HepG2 (cell line): ENCODE results near the gene RAB6B. TPM values are rescaled to one million over a fixed set of nuclear protein-coding genes. Genes with fewer than 3 reads are reported as not detected.
A peak's percentile ranks its signal among the peaks of the same experiment; 100 is the strongest.

ENCODE experiments used
- ATAC-seq: fragments of 200-7000 bp; cut with Tn5 transposase; 3 replicates; pipeline ENCODE4 v1.9.1; 2020; ENCODE audit warnings: mild to moderate bottlenecking, moderate library complexity
- BruUV-seq: library from RNA; stranded (reverse); fragments of 400-500 nt; replicated peaks from 2 replicates; lab custom pipeline; 2021; lab: Mats Ljungman, UMichigan
- CTCF ChIA-PET: fragments of 300-600 bp; formaldehyde crosslinking; extraction: SDS; loops from one replicate; lab custom pipeline; 2021; ENCODE audit warnings: low total read pairs, inconsistent platforms, low intra/inter-chr PET ratio; lab: Yijun Ruan, JAX
- POLR2A ChIA-PET: fragments of 350-600 bp; sonication (Branson Sonifier 250); formaldehyde crosslinking; loops from one replicate; lab custom pipeline; 2020; ENCODE audit warnings: antibody characterized with exemption, inconsistent platforms; lab: Yijun Ruan, JAX
- DNase-seq: peaks from one replicate; pipeline ENCODE4 v3.0.0-alpha.2; 2015; ENCODE audit warnings: low spot score
- FAIRE-seq: peaks from 3 replicates; lab custom pipeline; 2011; peaks lifted over from hg19 to GRCh38; lab: Jason Lieb, UNC
- H2AFZ ChIP-seq: one replicate; pipeline ENCODE4 v1.6.1; 2011; ENCODE audit warnings: low read length, inconsistent platforms
- H3K27ac ChIP-seq: fragments of 300-600 bp; 3 replicates; pipeline ENCODE4 v1.8.0; 2011; ENCODE audit warnings: mixed run types, mild to moderate bottlenecking, mixed read lengths, low read length, inconsistent platforms; ENCODE audit not compliant: insufficient read depth; ENCODE audit errors: extremely low read length
- H3K27me3 ChIP-seq, 2 experiments: fragments of 200-600 bp in 1 of 2; 2 replicates in 1 of 2; 3 replicates in 1 of 2; pipeline versions ENCODE4 v1.6.0 to v1.8.0; 2011; ENCODE audit warnings: low read length in 2 of 2, mild to moderate bottlenecking in 2 of 2, moderate library complexity in 2 of 2, inconsistent platforms in 1 of 2; ENCODE audit not compliant: insufficient read depth in 2 of 2, control insufficient read depth in 1 of 2
- H3K36me3 ChIP-seq, 2 experiments: fragments of 200-600 bp in 1 of 2; replicated peaks in 1 of 2; 2 replicates in 1 of 2; 3 replicates in 1 of 2; pipeline versions ENCODE4 v1.5.1 to v1.8.0; 2011; ENCODE audit warnings: low read length in 2 of 2, inconsistent platforms in 1 of 2; ENCODE audit not compliant: insufficient read depth in 2 of 2, control insufficient read depth in 1 of 2
- H3K4me1 ChIP-seq: 2 replicates; pipeline ENCODE4 v1.5.1; 2012; ENCODE audit warnings: low read length, inconsistent platforms; ENCODE audit not compliant: insufficient read depth
- H3K4me2 ChIP-seq: 2 replicates; pipeline ENCODE4 v1.6.0; 2011; ENCODE audit warnings: low read depth, low read length, inconsistent platforms
- H3K4me3 ChIP-seq, 3 experiments: fragments of 200-600 bp in 1 of 3; sonication (generic), shearing (Covaris generic) in 1 of 3; replicated peaks in 1 of 3; 2 replicates each; pipeline ENCODE4 v1.5.1; 2011 to 2016; ENCODE audit warnings: low read length in 3 of 3, inconsistent platforms in 2 of 3, low read depth in 2 of 3, mild to moderate bottlenecking in 2 of 3, control low read depth in 1 of 3, mixed read lengths in 1 of 3; ENCODE audit not compliant: insufficient read depth in 1 of 3
- H3K79me2 ChIP-seq: one replicate; pipeline ENCODE4 v1.6.1; 2011; ENCODE audit warnings: low read length, inconsistent platforms; ENCODE audit not compliant: insufficient read depth
- H3K9ac ChIP-seq: 2 replicates; pipeline ENCODE4 v1.6.0; 2011; ENCODE audit warnings: mild to moderate bottlenecking, low read depth, low read length, inconsistent platforms; ENCODE audit not compliant: insufficient read depth
- H3K9me3 ChIP-seq: 2 replicates; pipeline ENCODE4 v1.5.1; 2012; ENCODE audit warnings: mild to moderate bottlenecking, low read length
- H4K20me1 ChIP-seq: 2 replicates; pipeline ENCODE4 v1.6.0; 2011; ENCODE audit warnings: inconsistent platforms, mild to moderate bottlenecking, low read length, moderate library complexity; ENCODE audit not compliant: insufficient read depth
- KDM3A ChIP-seq: IDR thresholded peaks from 2 replicates; pipeline ENCODE4 v1.6.1; 2018; ENCODE audit warnings: low read depth, missing compliant biosample characterization
- MBD4 ChIP-seq: IDR thresholded peaks from 2 replicates; pipeline ENCODE4 v1.6.1; 2012; ENCODE audit warnings: low read length, inconsistent platforms, borderline replicate concordance
- MNT ChIP-seq: fragments of 450-650 bp; IDR thresholded peaks from 2 replicates; pipeline ENCODE4 v1.6.1; 2016
- RELA ChIP-seq: sonication (generic); formaldehyde crosslinking; IDR thresholded peaks from 2 replicates; pipeline ENCODE4 v1.4.0; 2020; ENCODE audit warnings: missing genetic modification reagents
- ZFP36 ChIP-seq: fragments of 150-350 bp; IDR thresholded peaks from 2 replicates; pipeline ENCODE4 v1.6.1; 2018; ENCODE audit warnings: borderline replicate concordance, low read length, low read depth; ENCODE audit not compliant: partially characterized antibody
- ZNF407 ChIP-seq: sonication (generic); formaldehyde crosslinking; IDR thresholded peaks from one replicate; pipeline ENCODE4 v1.5.1; 2020; ENCODE audit warnings: mild to moderate bottlenecking, missing genetic modification reagents; ENCODE audit errors: not compliant biosample characterization
- WGBS: methylation state at CpG from one replicate; pipeline ENCODE4 v1.1.6; 2017; ENCODE audit warnings: low lambda C conversion rate; 5-methylcytosine and 5-hydroxymethylcytosine counted together
- in situ Hi-C: cut with HindIII; loops from 2 replicates; pipeline ENCODE4 v1.10.0; 2017; ENCODE audit warnings: low pct_unique_long_range_greater_than_20kb; ENCODE audit not compliant: extremely low pct_ligation_motif_present
- intact Hi-C: fragments of 100-400 bp; cut with micrococcal nuclease; formaldehyde crosslinking; loops from one replicate; pipeline ENCODE4 v1.10.0; 2022; ENCODE audit not compliant: unreplicated experiment
- polyA plus RNA-seq, 8 experiments: library from polyadenylated mRNA; depleted of rRNA in 3 of 8; stranded (reverse) in 7 of 8; unstranded in 1 of 8; fragments of >200 nt; fragmentation: Illumina TruSeq in 4 of 8; extraction: Trizol in 4 of 8; gene quantifications; 2 replicates each; pipeline versions ENCODE4 v1.2.1 to v1.2.3, GENCODE V29; 2011 to 2016; ENCODE audit warnings: low read depth in 4 of 8, missing spikeins in 1 of 8, mixed read lengths in 1 of 8; ENCODE audit not compliant: insufficient read depth in 1 of 8
- total RNA-seq, 5 experiments: library from RNA; depleted of rRNA; stranded (reverse); fragments of >200 nt; fragmentation: Illumina TruSeq; extraction: Trizol; gene quantifications; 2 replicates each; pipeline ENCODE4 v1.2.3, GENCODE V29; 2016; ENCODE audit warnings: low read depth in 1 of 5
- TF ChIP-seq, protein P1 (sequence below): sonication (generic); formaldehyde crosslinking; IDR thresholded peaks from 2 replicates; pipeline ENCODE4 v1.5.1; 2020; ENCODE audit warnings: missing genetic modification reagents, mild to moderate bottlenecking, borderline replicate concordance

The RAB6B gene
- total and polyA plus RNA-seq, 2 of the 13 experiments (the other 11 are each of a cell fraction or from before 2014, with no cell fraction given): 0.16 TPM; not detected in 1

DNA sequence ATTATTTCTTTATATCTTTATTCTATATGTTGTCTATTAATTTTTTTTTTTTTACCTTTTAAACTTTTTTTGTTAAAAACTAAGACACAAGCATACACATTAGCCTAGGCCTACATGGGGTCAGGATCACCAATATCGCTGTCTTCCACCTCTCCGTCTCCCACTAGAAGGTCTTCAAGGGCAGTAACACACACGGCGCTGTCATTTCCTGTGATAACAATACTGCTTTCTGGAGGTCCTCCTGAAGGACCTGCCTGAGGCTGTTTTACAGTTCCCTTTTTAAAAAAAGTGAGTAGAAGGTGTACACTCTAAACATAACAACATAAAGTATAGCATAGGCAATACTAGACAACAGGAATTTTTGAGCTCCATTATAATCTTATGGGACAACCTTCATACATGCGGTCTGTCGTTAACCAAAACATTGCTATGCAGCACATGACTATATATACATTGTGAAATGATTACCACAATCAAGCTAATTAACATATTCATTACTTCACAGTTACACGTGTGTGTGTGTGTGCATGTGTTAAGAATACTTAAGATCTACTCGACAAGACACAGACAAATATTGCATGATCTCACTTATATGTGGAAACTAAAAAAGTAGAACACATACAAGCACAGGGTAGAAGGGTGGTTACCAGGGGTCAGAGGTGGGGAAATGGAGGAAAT is 20.8 kb downstream of the RAB6B start:
- CTCF ChIA-PET: no interaction called here
- H3K36me3 ChIP-seq: no peaks in the 10 kb centered on the region
- no peaks in the 10 kb centered on the region for H3K79me2 ChIP-seq
- in situ Hi-C loops (no loop called here), intact Hi-C loops (no loop called here)
- ATAC-seq (no peak), FAIRE-seq (no peak), DNase-seq (no peak)
- H3K4me2 ChIP-seq: no peak overlapping the region
- no peaks in the 10 kb centered on the region for H3K4me1 ChIP-seq
- H3K27ac ChIP-seq: no peak overlapping the region
- H3K27me3 ChIP-seq: peaks cover 3 to 28% of the 10 kb centered on the region in 2 experiments; a peak in 2 of 5 replicates
- no TSS peak for BruUV-seq
- no peaks in the 10 kb centered on the region for H3K9me3 ChIP-seq
- WGBS: 30% methylated on average over 8 of the region's 8 CpGs
- no peak for TF ChIP-seq ZNF407 (CRISPR knock-in tag)
- peak; percentile 68 for TF ChIP-seq MNT
- TF ChIP-seq MBD4: no peak
- TF ChIP-seq RELA (CRISPR knock-in tag): no peak
- no peak for TF ChIP-seq KDM3A
- TF ChIP-seq, protein P1, sequence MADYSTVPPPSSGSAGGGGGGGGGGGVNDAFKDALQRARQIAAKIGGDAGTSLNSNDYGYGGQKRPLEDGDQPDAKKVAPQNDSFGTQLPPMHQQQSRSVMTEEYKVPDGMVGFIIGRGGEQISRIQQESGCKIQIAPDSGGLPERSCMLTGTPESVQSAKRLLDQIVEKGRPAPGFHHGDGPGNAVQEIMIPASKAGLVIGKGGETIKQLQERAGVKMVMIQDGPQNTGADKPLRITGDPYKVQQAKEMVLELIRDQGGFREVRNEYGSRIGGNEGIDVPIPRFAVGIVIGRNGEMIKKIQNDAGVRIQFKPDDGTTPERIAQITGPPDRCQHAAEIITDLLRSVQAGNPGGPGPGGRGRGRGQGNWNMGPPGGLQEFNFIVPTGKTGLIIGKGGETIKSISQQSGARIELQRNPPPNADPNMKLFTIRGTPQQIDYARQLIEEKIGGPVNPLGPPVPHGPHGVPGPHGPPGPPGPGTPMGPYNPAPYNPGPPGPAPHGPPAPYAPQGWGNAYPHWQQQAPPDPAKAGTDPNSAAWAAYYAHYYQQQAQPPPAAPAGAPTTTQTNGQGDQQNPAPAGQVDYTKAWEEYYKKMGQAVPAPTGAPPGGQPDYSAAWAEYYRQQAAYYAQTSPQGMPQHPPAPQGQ (CRISPR knock-in tag): no peak
- TF ChIP-seq ZFP36: no peak
- no peaks in the 10 kb centered on the region for H4K20me1 ChIP-seq
- no peak overlapping the region for H3K4me3 ChIP-seq
- no peak overlapping the region for H2AFZ ChIP-seq
- POLR2A ChIA-PET: no interaction called here
- no peak overlapping the region for H3K9ac ChIP-seq
